Stimulated activated CD4-positive, alpha-beta T cell treated with anti-CD3 and anti-CD28 coated beads, Interleukin-1b, Interleukin-23, amount 100 ng/mL, for 4 hours (primary cell): ENCODE data around the gene CDH11.

Source experiments
- DNase-seq, 2 donors: peaks; one replicate each; pipeline ENCODE4 v3.0.0-alpha.2; 2020; ENCODE audit warnings: low read depth in 2 of 2

CDH11 gene

DNA sequence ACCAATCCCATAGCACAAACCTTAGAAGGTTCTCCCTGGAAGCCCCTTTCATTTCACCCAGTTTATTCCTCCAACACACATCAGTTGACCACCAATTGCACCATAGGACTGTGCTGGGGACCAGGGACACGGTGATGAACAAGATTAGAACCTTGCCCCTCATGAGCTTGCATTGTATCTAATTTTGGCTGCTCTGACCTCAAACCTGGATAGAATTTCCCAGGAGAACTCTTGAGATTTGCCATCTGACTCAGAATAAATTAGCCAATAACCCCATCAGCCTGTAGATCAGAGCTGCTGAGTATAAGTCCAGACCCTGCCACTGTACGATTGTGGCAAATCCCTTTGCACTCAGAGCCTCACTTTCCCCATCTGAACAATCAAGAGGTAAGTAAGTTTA, 52.1 kb downstream of the CDH11 start:
- no peak for DNase-seq

DNA sequence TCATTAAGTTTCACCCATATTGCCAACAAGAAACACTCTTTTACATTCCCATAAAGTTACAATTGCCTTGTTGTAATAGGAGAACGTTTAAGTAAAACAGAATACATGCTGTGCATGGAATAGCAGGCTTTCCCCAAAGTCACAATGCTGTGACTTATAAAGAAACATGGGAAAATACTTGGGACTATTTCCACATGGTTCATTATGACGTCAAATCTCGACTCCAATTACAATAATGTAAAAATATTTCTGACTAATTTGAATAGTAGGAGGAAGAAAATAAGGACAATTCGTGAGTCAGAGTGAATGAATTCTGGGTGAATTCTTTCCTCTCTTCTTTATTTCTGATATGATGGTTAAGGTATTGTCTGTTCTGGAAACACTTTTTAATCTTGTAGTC, 52.8 kb downstream of the CDH11 start:
- no peak for DNase-seq

GRCh38 chr16:65068151-65068740, 53.6 kb downstream of the CDH11 start:
- no peak for DNase-seq

DNA sequence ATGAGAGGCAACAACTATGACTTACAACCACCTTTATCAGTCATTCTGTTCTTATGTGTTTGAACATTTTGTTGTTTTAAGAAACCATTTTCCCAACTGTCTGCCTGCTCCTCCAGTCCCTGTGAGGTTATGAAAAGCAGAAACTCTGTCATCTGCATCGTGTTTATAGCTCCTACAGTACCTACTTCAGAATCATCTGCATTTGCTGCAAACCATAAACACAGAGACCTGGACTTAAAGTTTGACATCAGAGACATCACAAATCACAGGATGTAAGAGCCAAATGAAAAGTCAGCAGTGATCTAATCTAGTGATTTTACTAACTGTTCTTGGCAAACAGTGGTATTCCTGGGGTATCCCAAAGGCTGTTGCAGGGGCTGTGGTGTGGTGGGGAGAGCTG, 55.2 kb downstream of the CDH11 start:
- DNase-seq = no peak

- DNase-seq = no peak
Observed at GRCh38 chr16:65065031-65065430, 56.8 kb downstream of the CDH11 start.

DNA sequence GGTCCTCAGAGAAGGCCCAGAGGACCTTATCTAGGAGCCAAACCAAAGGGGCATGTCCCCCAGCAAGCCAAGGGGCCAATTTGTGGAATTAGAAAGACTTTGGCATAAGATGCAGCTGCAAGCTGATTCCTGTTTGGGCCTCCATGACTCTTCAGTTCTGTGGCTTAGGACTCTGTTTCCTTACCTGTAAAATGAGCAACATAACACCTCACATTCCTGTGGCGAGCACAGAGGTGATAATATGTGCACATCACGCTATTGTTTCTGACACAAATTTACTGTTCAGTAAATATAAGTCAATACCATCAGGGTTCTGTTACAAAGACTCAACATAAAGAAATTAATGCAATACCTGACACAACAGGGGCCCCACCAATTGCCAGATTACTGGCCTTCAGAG, 57.7 kb downstream of the CDH11 start:
- DNase-seq = no peak

DNA sequence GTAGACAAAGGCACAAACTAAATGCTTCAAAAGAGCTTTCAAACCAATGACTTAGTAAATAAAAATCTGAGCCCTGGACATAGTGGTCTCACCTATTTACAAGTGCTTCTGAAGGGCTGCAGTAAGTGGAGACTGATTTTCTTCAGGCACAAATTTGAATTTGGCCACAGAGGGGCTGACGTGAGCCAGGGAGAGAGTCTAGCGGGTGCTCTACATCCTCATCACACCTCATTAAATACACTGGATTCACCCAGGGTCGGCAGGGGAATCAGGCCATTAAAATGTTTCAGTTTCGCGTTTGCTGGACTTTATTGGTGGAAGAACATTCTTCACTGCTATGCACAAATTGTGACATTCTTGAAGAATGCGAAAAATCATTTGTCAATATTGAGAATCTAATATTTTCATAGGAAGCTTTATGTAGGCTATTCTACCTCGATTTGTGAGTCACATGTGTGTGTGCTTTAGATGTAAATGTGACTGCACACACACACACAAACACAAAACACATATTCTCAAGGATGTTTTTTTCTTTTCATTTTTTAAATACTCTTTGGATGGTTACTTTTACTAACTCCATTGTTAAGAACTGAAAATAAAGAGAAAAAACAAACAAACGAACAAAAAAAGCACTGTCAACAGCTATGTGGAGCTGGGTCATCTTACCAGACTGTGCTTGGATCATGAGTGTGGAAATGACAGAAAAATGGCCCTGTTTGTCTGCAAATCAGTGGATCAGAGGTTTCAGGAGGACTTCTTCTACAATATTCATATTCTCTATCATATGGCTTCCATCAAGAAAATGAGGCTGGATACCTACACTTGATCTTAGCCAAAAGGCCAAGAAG, 58.9 kb downstream of the CDH11 start:
- DNase-seq = no peak

GRCh38 chr16:65061935-65062518, 59.8 kb downstream of the CDH11 start:
- DNase-seq = no peak

- DNase-seq = no peak
Observed at GRCh38 chr16:65061263-65061662, 60.6 kb downstream of the CDH11 start.

DNA sequence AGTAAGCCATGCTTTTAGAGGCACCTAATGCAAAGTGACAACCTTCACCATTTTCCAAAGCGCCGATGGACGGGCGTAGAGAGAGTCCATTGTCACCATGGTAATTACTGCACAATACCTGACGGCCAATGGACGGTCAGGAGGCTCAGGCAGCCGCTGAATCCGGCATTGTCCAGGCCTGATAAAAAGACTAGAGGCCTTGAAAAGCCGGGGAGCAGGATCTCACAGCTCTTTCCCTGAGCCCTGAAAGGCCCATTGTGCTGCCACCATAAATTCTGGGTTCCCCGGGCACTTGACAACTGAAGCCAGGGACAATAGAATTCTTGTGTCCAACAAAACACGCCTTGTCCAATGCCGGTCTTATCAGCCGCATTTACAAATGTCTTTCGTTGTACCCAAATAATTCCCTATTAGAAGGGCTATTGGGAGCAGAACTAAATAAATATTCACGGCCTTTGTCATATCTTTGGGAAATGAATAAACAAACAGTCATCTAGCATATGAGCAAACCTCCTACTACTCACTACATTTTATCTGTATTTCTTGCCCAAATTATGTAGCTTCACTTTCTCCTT, 62.4 kb downstream of the CDH11 start:
- DNase-seq = no peak

DNA sequence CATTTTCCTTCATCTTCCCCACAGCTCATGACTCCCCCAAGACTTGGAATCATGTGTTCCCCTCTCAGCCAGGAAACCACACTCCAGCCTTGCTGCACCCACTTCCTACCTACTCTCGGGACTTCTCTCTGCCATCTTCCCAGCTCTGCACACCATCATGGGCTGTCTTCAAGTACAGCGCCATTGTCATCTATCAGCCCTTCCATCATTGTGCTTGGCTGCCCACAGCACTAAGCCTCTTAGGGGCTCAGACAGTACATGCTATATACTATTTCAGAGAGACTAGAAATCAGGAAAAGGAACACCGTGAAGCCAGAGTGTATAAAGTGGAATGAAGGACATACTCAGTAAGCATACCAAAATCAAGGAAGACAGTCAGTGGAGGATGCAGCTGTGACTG, 64.7 kb downstream of the CDH11 start:
- DNase-seq = no peak

GRCh38 chr16:65054457-65054856, 67.4 kb downstream of the CDH11 start:
- DNase-seq = no peak

- no peak for DNase-seq
Observed at GRCh38 chr16:65049679-65050078, 72.2 kb downstream of the CDH11 start.

GRCh38 chr16:65045961-65046360, 75.9 kb downstream of the CDH11 start:
- DNase-seq = no peak

DNA sequence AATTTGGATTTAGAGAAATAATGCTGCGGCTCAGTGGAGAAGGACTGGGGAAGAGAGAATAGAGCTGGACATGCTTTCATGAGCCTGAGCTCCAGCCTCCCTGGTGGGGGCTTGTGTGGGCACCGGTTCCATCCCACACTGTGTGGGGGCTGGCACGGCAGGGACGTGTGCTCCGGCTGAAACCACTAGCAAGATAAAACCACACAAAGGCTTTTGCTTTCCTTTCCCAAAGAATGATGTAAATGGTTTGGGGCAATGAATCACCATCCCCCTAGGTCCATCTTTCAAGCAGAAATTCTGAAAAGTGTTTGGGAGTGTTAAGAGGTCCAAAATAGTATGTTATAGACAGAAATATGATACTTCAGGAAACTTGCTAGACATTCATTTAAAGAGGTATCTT, 77.0 kb downstream of the CDH11 start:
- no peak for DNase-seq

GRCh38 chr16:65044026-65044425, 77.8 kb downstream of the CDH11 start:
- DNase-seq = no peak

GRCh38 chr16:65042438-65043365, 79.2 kb downstream of the CDH11 start:
- no peak for DNase-seq

DNA sequence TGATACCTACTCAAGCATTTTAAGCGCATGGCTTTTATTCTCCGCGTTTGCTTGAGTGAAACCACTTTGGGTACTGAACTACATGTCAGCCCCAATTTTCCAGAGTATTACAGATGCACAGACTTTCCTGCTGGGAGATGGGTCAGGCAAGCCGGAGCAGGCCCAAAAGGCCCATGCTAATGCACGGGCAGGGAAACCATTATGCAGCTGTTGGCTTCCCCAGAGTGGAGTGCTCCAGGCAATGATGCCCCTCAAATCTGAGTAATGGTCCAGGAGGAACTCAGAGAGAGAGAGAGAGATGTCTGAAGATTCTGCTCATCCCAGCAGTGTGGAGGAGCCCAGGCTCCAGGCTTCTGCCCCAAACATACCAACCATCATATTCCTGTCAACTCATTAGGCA, 80.2 kb downstream of the CDH11 start:
- no peak for DNase-seq

DNA sequence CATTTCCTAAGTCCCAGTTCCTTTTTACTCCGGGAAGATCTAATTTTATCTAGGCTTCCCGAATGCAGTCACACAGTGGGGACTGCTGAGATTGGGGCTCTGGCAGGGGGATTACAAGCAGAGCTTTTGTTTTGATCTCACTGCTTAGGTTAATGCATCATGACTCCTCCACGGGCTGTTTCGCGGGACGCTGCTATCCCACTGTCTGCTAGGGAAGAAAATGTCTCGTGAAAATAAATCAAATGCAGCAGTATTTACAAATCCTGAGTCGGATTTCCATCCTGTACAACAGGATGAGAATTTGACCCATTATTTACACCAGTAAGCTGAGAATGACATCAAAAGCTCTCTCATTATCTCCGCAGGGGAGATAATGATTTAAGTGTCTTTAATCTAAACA, 83.8 kb downstream of the CDH11 start:
- no peak for DNase-seq

GRCh38 chr16:65037556-65037955, 84.3 kb downstream of the CDH11 start:
- no peak for DNase-seq

DNA sequence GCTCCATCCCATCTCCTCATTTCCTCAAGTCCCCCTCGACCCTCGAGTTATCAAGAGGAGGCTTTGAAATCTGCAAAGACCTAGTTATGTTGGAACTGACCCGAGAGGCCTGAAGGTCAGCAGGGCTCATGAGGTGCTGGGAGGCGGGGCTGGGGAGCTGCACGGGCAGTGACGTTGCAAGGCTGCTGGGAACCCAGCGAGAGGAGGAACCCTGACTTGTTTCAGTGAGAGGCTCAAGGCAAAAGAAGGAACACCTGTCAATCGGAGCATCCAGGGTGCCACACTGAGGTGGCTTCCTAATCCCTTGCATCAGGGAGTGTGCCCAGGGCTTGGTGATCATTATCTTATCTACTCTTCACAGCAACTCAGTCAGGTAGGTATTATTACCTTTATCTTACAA, 86.9 kb downstream of the CDH11 start:
- DNase-seq = no peak

DNA sequence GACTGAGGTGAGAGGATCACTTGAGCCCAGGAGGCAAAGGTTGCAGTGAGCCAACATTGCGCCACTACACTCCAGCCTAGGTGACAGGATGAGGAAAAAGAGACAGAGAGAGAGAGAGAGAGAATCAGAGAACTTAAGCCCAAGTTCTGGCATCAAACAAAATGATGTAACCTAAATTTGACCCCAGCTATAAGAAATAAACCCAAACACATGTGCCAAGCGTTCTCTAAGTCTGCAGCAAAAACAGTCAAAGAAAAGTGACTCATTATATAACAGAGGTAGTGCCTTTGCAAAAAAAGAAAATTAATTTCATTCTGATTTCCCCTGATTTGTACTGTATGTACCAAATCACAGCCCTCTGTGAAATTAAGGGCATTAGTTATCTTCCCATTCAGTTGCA, 89.5 kb downstream of the CDH11 start:
- DNase-seq = no peak
